ENCODE measurements around the gene TXLNA. TPM values are rescaled to one million over a fixed set of nuclear protein-coding genes. Genes with fewer than 3 reads are reported as not detected.
A peak's percentile ranks its signal among the peaks of the same experiment; 100 is the strongest.

Gene TXLNA
- total RNA-seq, 1 donor from 2014 or later = 37.2 TPM

GRCh38 chr1:32181563-32181962, 2.1 kb downstream of the TXLNA start:
- Histone ChIP-seq H3K9ac (no peak overlapping the region), H3K36me3 (no peaks in the 10 kb centered on the region), H4K20me1 (ENCODE audit: low read depth) (peaks cover 47% of the 10 kb centered on the region), H3K4me2 (peak overlapping the region; percentile 99), H2AFZ (replicated peaks) (no peak overlapping the region), H3K9me3 (ENCODE audit: low read depth) (no peaks in the 10 kb centered on the region), H3K27me3 (no peaks in the 10 kb centered on the region), H3F3A (ENCODE audit: low read depth) (peaks cover 35% of the 10 kb centered on the region), H3K4me1 (peaks cover 16% of the 10 kb centered on the region), H3K79me2 (ENCODE audit: low read depth) (peaks cover 66% of the 10 kb centered on the region), H3K27ac (no peak overlapping the region), H3K4me3 (no peak overlapping the region)
- peaks cover 24% of the 10 kb centered on the region for H3K4me1 Mint-ChIP-seq
- no peaks in the 10 kb centered on the region for H3K9me3 Mint-ChIP-seq
- H3K27me3 Mint-ChIP-seq (ENCODE audit: insufficient read depth, low read depth) = peaks cover 2% of the 10 kb centered on the region
- H3K27ac Mint-ChIP-seq = no peak overlapping the region
- TF ChIP-seq EZH2 (IDR thresholded peaks at IDR 0.05) (no peak), CTCF (IDR thresholded peaks at IDR 0.05) (no peak), EZH2phosphoT487 (IDR thresholded peaks at IDR 0.05) (no peak)
- peaks cover 33% of the 10 kb centered on the region for H3K36me3 Mint-ChIP-seq
- DNase-seq (ENCODE audit: low spot score) = no peak
- H3K4me3 Mint-ChIP-seq = peak overlapping the region; percentile 95

GRCh38 chr1:32182060-32182459, 2.6 kb downstream of the TXLNA start:
- no peaks in the 10 kb centered on the region for H3K36me3 ChIP-seq

GRCh38 chr1:32184650-32185049, 5.2 kb downstream of the TXLNA start:
- Histone ChIP-seq H3K36me3 (peaks cover 5% of the 10 kb centered on the region), H3K4me1 (peaks cover 10% of the 10 kb centered on the region), H3K27ac (no peak overlapping the region), H3K9ac (no peak overlapping the region), H3K79me2 (ENCODE audit: low read depth) (peaks cover 81% of the 10 kb centered on the region), H3K4me2 (no peak overlapping the region), H3K9me3 (ENCODE audit: low read depth) (no peaks in the 10 kb centered on the region), H3K4me3 (no peak overlapping the region), H2AFZ (replicated peaks) (no peak overlapping the region), H3K27me3 (no peaks in the 10 kb centered on the region), H4K20me1 (ENCODE audit: low read depth) (peaks cover 59% of the 10 kb centered on the region), H3F3A (ENCODE audit: low read depth) (peaks cover 9% of the 10 kb centered on the region)
- Mint-ChIP-seq H3K4me1 (peaks cover 20% of the 10 kb centered on the region), H3K27me3 (ENCODE audit: insufficient read depth, low read depth) (peaks cover 6% of the 10 kb centered on the region), H3K4me3 (no peak overlapping the region), H3K36me3 (peaks cover 49% of the 10 kb centered on the region), H3K9me3 (no peaks in the 10 kb centered on the region), H3K27ac (no peak overlapping the region)
- TF ChIP-seq EZH2phosphoT487 (IDR thresholded peaks at IDR 0.05) = no peak
- no peak for TF ChIP-seq EZH2 (IDR thresholded peaks at IDR 0.05)
- no peak for TF ChIP-seq CTCF (IDR thresholded peaks at IDR 0.05)
- no peak for DNase-seq (ENCODE audit: low spot score)

More at GRCh38 chr1:32182060-32182459, 2.6 kb downstream of the TXLNA start:
- no peaks in the 10 kb centered on the region for H3K9me3 ChIP-seq (ENCODE audit: low read depth)
- peaks cover 71% of the 10 kb centered on the region for H3K79me2 ChIP-seq (ENCODE audit: low read depth)
- Mint-ChIP-seq H3K4me1 (peaks cover 25% of the 10 kb centered on the region), H3K27ac (no peak overlapping the region), H3K36me3 (peaks cover 34% of the 10 kb centered on the region), H3K27me3 (ENCODE audit: insufficient read depth, low read depth) (peaks cover 2% of the 10 kb centered on the region), H3K9me3 (no peaks in the 10 kb centered on the region), H3K4me3 (no peak overlapping the region)
- no peak overlapping the region for H3K4me3 ChIP-seq
- no peak overlapping the region for H3K27ac ChIP-seq
- H3K4me2 ChIP-seq = no peak overlapping the region
- peaks cover 52% of the 10 kb centered on the region for H4K20me1 ChIP-seq (ENCODE audit: low read depth)
- no peak overlapping the region for H2AFZ ChIP-seq (replicated peaks)
- no peaks in the 10 kb centered on the region for H3K27me3 ChIP-seq
- TF ChIP-seq EZH2phosphoT487 (IDR thresholded peaks at IDR 0.05) (no peak), CTCF (IDR thresholded peaks at IDR 0.05) (no peak), EZH2 (IDR thresholded peaks at IDR 0.05) (no peak)
- no peak overlapping the region for H3K9ac ChIP-seq
- H3F3A ChIP-seq (ENCODE audit: low read depth) = peaks cover 31% of the 10 kb centered on the region
- DNase-seq (ENCODE audit: low spot score) = no peak
- H3K4me1 ChIP-seq = peaks cover 16% of the 10 kb centered on the region
